Osteocyte (in vitro differentiated cells): ENCODE measurements around the gene SMAD3. TPM values are rescaled to one million over a fixed set of nuclear protein-coding genes. Genes with fewer than 3 reads are reported as not detected.

Experiments used
- DNase-seq: peaks from one replicate; pipeline ENCODE4 v3.0.0; 2021; ENCODE audit warnings: mixed read lengths; ENCODE audit not compliant: unreplicated experiment; ENCODE audit errors: extremely low spot score
- H3K27ac Mint-ChIP-seq: one replicate; pipeline ENCODE4 v1.8.0; 2021; ENCODE audit warnings: mild to moderate bottlenecking, mixed read lengths; ENCODE audit not compliant: unreplicated experiment
- H3K27me3 Mint-ChIP-seq: one replicate; pipeline ENCODE4 v1.8.0; 2021; ENCODE audit warnings: mixed read lengths; ENCODE audit not compliant: unreplicated experiment
- H3K36me3 Mint-ChIP-seq: one replicate; pipeline ENCODE4 v1.8.0; 2021; ENCODE audit warnings: mixed read lengths; ENCODE audit not compliant: unreplicated experiment
- H3K4me1 Mint-ChIP-seq: one replicate; pipeline ENCODE4 v1.8.0; 2021; ENCODE audit warnings: mixed read lengths; ENCODE audit not compliant: unreplicated experiment
- H3K4me3 Mint-ChIP-seq: one replicate; pipeline ENCODE4 v1.8.0; 2021; ENCODE audit warnings: mild to moderate bottlenecking, moderate library complexity, mixed read lengths; ENCODE audit not compliant: unreplicated experiment
- H3K9me3 Mint-ChIP-seq: one replicate; pipeline ENCODE4 v1.8.0; 2021; ENCODE audit warnings: mixed read lengths; ENCODE audit not compliant: unreplicated experiment
- total RNA-seq: library from RNA; stranded (reverse); gene quantifications from 2 replicates; pipeline ENCODE4 v1.2.1, GENCODE V29; 2021
- TF ChIP-seq, protein P1 (sequence below): fragments of 200-600 bp; sonication (generic); IDR thresholded peaks from 2 replicates; pipeline ENCODE4 v1.5.0; 2021; ENCODE audit warnings: antibody characterized with exemption, mild to moderate bottlenecking, moderate library complexity

SMAD3 gene
- total RNA-seq, 1 donor from 2014 or later = 39.7 TPM

DNA sequence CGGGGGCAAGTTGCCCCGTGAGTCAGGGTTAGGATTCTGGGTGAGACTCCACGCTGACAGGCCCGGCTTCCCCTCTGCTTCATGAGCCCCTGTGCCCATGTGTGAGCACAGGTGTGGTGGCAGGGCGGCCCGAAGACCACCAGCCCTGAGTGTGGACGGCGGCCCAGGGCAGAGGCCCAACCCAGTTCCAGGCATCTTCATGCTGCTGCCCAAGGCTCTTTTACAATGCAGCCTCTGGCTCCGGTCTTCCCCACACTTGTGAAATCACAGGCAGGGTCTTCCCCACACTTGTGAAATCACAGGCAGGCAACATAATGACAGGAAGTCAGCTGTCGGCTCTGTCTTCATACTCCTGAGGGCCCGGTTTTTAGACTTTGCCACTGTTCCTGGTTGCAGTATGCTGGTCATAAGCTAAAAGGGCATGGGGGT, 110.3 kb downstream of the SMAD3 start:
- Mint-ChIP-seq H3K27me3 (no peaks in the 10 kb centered on the region), H3K4me1 (peaks cover 56% of the 10 kb centered on the region), H3K36me3 (peaks cover 48% of the 10 kb centered on the region), H3K9me3 (no peaks in the 10 kb centered on the region), H3K4me3 (no peak overlapping the region), H3K27ac (no peak overlapping the region)
- DNase-seq = no peak
- TF ChIP-seq, protein P1, sequence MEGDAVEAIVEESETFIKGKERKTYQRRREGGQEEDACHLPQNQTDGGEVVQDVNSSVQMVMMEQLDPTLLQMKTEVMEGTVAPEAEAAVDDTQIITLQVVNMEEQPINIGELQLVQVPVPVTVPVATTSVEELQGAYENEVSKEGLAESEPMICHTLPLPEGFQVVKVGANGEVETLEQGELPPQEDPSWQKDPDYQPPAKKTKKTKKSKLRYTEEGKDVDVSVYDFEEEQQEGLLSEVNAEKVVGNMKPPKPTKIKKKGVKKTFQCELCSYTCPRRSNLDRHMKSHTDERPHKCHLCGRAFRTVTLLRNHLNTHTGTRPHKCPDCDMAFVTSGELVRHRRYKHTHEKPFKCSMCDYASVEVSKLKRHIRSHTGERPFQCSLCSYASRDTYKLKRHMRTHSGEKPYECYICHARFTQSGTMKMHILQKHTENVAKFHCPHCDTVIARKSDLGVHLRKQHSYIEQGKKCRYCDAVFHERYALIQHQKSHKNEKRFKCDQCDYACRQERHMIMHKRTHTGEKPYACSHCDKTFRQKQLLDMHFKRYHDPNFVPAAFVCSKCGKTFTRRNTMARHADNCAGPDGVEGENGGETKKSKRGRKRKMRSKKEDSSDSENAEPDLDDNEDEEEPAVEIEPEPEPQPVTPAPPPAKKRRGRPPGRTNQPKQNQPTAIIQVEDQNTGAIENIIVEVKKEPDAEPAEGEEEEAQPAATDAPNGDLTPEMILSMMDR = no peak

DNA sequence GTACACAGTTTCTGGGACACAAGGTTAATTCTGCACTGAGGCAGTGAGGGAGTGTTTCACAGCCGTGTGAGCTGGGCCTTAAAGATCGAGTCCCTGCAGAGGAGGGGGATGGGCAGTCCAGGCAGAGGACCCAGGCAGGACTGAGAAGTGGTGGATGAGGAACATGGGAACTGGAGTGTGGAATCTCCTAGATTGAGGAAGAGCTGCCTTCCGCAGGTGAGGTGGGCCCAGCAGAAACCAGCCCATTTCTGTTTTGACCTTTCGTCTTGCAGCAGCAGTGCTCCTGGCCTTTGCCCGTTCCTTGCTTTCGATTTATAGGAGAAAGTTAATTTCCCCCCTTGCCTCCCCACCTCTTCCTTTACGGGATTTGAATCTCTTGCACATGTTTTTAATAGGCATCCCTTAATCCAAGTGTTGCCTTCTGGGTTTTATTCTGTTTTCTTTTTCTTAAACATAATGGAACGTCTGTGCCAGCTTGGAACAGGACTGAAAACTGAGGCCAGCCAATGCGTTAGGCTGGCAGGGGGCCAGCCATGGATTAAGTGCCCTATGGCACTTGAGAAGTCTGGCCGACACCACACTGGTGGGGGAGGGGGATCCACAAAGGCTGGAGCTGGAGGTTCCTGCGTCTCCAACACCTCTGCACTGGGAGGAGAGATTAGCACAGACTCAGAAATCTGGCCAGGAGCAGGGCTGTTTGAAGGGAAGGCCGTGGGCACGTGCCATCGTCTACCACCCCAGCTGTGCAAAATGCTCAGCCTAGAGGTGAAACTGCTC, 111.0 kb downstream of the SMAD3 start:
- no peak for DNase-seq
- H3K4me3 Mint-ChIP-seq = no peak overlapping the region
- no peak overlapping the region for H3K27ac Mint-ChIP-seq
- TF ChIP-seq, protein P1 = no peak
- peaks cover 42% of the 10 kb centered on the region for H3K36me3 Mint-ChIP-seq
- no peaks in the 10 kb centered on the region for H3K9me3 Mint-ChIP-seq
- H3K4me1 Mint-ChIP-seq = peaks cover 56% of the 10 kb centered on the region
- H3K27me3 Mint-ChIP-seq = no peaks in the 10 kb centered on the region

DNA sequence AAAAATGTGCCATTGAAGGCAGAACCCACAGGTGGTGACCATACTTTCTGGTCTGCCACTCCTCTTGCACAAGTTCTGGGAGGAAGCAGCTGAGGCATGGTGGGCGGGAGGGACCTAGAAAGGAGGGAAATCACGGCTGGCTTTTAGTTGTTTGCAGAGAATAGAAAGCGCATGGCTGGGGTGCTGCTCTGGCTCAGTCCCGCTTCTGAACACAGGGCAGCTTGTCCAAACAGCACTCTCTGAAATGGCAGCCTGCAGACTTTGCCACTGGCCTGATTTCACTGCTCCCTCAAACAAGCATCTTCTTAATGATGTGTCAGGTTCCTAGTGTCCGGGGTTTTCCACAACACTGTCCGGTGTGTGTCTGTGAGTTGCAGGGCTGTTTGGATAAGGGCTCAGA, 112.3 kb downstream of the SMAD3 start:
- Mint-ChIP-seq H3K36me3 (peaks cover 39% of the 10 kb centered on the region), H3K9me3 (no peaks in the 10 kb centered on the region), H3K27me3 (no peaks in the 10 kb centered on the region), H3K4me3 (no peak overlapping the region), H3K4me1 (peaks cover 53% of the 10 kb centered on the region), H3K27ac (peak overlapping the region; percentile 64)
- DNase-seq = no peak
- TF ChIP-seq, protein P1 = no peak

DNA sequence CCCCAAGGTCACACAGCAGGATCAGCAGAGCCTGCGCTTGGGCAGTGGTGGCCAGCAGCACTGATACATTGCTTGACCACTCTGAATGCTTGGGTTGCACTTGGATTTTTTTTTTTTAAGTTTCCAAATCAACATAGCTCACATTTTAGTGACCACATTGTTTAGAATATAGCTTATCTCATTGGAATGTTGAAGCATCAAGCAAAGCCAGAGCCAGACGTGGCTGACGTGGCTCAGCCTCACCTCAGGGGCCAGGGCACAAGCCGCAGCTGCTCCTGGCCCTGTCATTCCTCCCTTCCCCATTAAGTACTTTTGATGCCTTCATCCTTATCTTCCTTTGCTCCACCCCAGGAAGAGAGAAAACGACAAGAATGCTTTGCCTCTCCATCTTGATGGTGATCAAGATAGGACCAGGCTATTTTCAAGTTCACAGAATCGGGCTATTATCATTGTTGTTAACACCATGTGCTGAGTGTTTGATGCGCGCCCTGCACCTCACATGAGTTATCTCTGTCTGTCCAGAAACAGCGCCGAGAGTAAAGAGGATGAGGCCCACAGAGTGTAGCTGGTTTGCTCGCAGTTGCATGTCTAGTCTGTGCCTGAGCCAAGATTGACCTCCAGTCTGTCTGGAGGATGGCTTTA, 113.3 kb downstream of the SMAD3 start:
- Mint-ChIP-seq H3K27ac (peak overlapping the region; percentile 64), H3K27me3 (no peaks in the 10 kb centered on the region), H3K4me3 (no peak overlapping the region), H3K9me3 (no peaks in the 10 kb centered on the region), H3K36me3 (peaks cover 35% of the 10 kb centered on the region), H3K4me1 (peaks cover 56% of the 10 kb centered on the region)
- DNase-seq = no peak
- TF ChIP-seq, protein P1 = no peak

DNA sequence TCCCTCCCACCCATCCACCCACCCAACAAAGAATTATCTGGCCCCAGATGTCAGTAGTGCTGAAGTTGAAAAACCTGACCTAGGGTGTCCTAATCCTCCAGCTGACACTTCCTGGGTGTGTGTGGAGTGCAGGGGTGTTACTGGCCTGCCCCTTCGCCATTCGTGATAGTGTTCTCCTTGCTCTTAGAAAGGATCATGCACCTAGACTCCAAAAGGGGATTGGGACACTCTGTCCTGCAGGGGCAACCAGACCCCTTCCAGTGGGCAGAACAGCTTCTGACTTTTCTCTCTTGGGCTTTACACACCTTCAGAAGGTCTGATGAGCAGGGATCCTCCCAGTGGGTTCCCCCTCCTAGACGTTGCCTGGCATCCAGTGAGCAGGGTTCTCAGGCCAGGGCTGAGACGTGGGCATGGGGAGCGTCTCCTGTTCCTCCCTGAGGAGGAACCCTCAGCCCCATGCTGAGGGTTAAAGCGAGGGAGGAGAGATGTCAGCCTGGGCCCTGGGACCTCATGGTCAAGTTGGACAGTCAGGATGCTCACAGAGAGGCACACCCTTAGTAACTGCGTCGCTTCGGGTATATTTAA, 114.1 kb downstream of the SMAD3 start:
- Mint-ChIP-seq H3K4me3 (no peak overlapping the region), H3K27ac (no peak overlapping the region), H3K4me1 (peaks cover 50% of the 10 kb centered on the region), H3K27me3 (no peaks in the 10 kb centered on the region), H3K9me3 (no peaks in the 10 kb centered on the region), H3K36me3 (peaks cover 33% of the 10 kb centered on the region)
- TF ChIP-seq, protein P1 = no peak
- no peak for DNase-seq
